ENCODE measurements around the gene TTC38.
"Not testable (repeated sequence)": the region's sequence is repeated elsewhere in the genome, so short reads cannot be mapped to it uniquely, and the experiment has no call there.

TTC38 gene

DNA sequence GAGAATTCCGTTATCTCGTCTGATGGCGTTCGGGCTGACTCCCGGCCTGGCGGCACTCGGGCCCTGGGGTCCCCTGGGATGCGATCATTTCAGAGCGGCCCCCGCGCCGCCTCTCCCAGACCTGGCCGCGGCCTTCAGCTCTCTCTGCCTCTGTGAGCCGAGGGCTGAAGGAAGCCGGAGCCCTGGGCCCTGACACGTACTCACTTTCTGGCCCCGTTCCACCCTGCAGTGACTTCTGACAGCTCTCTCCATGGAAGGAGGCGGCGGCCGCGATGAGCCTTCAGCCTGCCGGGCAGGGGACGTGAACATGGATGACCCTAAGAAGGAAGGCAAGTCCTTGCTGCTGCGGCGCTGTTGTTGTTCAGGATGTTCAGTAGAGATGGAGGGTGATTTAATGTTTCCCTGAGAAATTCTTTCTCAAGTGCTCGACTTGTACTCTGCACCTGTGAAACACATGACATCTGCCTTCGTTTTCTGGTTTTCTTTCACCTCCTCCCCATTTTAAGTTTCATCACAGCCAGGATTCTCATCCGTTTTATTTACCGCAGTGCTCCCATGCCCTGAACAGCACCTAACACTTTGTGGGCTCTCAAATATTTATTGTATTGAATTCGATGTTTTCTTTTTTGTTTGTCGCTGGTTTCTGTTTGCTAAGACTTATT is 29.5 kb downstream of the TTC38 start:
- no peak for DNase-seq

DNA sequence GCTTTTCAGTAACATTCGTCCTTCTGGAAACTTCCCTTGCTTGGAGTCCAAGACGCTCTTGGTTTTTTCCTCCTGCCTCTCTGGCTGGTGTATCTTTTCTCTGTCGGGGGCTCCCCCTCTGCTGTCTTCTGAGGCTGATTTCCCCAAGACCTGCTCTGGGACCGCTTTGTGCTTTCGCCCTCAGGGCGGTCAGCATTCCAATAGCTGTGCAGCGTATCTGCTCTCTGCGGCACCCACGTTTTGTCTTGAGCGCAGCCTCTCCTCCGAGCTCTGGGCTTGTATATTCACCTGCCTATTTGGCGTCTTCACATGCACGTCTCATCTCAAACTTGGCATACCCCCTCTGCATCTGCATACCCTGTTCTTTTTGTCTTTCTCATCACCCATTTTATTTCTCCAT is 31.3 kb downstream of the TTC38 start:
- DNase-seq = no peak

DNA sequence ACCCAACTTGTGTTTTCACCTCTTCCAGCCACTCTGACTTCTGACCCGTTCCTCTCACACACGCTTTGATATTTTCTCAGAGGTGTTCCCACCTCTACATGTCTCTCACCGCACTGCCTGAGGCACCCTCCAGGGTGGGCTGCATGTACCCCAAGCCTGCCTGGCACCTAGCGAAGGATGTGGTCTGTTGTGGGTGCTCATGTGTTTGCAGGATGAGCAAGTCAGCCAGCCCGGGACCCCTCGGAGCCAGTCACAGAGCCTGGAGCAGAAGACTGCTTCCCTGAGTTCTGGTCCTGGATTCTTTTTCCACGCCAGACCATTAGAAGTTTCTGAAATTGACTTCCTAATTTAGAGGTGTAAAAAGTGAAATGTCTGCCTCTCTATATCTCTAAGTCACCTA is 32.7 kb downstream of the TTC38 start:
- DNase-seq = no peak

DNA sequence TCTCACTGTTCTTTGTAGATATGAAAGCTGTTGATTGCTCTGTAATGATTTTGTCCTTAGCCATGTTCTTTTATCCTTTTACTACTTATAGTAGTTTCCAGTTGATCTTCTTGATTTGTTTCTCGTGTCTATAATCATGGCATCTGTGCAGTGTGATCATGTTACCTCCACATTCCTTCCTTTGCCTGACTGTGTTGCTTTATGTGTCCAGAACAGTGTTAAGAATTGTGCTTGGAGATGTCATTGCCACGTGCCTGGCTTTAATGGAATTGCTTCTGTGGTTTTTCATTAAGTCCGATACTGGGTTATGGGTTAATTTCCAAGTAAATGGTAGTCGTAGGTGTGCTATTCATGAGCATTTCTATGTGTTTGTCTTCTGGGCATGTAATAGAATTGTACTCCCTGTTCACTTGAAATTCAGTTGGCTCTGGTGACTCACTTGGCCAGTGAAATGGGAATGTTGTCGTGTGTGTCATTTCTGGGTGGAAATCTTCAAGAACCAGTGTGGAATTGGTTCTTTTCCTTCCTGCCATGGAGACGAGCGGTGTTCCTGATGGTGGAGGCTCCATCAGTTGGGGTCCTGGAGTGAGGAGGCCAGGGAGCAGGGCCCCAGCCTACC is 35.6 kb downstream of the TTC38 start:
- no peak for DNase-seq

DNA sequence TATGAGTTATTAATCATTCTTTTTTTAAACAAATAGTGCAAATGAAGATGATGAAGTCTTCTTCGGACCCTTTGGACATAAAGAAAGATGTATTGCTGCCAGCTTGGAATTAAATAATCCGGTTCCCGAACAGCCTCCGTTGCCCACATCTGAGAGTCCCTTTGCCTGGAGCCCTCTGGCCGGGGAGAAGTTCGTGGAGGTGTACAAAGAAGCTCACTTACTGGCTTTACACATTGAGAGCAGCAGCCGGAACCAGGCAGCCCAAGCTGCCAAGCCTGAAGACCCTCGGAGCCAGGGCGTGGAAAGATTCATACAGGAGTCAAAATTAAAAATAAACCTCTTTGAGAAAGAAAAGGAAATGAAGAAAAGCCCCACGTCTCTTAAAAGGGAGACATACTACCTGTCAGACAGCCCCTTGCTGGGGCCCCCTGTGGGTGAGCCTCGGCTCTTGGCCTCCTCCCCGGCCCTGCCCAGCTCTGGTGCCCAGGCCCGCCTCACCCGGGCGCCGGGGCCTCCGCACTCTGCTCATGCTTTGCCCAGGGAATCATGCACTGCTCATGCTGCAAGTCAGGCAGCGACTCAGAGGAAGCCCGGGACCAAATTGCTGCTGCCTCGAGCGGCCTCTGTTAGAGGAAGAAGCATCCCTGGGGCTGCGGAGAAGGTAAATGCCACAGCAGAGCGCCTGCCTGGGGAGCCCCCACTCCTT is 40.6 kb downstream of the TTC38 start:
- DNase-seq = no peak

DNA sequence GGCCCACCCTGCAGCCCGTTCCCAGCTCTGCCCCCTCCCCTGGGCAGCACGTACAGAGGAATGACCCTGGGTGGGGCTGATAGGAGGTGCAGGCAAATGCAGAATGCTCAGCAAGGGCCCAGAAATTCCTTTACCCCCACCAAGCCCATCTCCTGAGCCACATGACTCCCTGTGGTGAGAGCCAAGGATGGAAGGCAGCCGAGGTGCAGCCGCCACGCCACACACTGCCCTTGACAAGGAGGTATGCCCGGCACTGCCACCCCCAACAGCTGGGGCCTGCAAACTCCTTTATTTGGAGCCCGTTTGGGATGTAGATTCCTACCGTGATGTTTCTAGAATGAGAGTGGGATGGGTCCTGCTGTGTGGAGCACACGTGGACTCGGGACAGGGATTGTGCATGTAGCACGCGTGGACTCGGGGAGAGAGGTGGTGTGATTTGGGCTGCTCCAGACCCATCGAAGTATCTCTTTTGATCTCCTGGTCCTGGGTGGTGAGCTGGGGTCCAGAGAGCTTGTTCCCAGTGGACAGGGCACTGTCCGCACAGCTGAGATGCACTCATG is 41.8 kb downstream of the TTC38 start:
- no peak for DNase-seq

DNA sequence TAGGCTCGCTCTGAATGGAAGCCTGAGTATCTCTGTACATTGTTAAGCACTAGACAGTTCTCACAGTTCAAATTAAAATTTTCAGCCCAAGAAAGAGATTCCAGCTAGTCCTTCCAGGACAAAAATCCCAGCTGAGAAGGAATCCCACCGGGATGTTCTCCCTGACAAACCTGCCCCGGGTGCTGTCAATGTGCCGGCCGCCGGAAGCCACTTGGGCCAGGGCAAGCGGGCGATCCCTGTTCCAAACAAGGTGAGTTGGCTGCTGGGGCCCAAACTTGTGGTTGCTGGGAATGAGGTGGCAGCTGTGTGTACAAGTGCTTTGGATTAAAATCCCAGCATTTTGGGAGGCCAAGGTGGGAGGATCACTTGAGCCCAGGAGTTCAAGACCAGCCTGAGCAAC is 44.2 kb downstream of the TTC38 start:
- no peak for DNase-seq

DNA sequence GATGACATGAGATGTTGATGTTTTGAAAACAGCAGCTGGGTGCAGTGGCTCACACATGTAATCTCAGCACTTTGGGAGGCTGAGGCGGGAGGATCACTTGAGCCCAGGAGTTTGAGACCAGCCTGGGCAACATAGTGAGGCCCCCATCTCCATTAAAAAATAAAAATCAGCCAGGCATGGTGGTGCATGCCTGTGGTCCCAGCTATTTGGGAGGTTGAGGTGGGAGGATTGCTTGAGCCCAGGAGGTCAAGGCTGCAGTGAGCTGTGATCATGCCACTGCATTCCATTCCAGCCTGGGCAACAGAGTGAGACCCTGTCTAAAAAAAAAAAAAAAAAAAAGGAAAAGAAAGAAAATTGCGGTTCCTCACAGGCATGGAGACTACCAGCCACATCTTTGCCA is 45.0 kb downstream of the TTC38 start:
- not testable (repeated sequence) for DNase-seq

DNA sequence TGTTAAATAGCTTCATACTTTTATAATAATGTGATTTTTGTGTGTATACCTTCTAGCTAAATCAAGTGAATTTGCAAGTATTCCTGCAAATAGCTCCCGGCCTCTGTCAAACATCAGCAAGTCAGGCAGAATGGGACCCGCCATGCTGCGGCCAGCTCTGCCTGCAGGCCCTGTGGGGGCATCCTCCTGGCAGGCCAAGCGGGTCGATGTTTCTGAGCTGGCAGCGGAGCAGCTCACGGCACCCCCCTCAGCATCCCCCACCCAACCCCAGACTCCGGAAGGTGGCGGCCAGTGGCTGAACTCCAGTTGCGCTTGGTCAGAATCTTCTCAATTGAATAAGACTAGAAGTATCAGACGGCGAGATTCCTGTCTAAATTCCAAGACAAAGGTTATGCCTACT is 48.2 kb downstream of the TTC38 start:
- no peak for DNase-seq

DNA sequence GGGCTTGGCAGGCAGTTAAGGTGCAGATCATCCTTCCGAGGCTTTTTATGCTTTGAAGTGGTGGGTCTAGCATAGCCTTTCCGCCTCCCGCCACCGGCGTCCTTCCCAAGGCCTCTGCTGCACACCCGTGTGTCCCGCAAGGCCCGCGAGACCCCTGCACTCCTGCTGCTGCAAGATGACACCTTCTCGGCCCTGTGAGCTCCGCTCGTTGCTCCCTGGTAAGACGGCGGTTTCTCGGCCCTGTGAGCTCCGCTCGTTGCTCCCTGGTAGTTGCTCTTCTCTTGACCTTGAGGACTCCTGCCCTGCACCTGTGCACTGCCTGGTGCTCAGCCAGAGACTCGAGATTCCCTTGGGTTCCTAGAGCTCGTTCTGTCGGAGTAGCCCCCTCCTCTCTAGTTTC is 49.8 kb downstream of the TTC38 start:
- DNase-seq = no peak

DNA sequence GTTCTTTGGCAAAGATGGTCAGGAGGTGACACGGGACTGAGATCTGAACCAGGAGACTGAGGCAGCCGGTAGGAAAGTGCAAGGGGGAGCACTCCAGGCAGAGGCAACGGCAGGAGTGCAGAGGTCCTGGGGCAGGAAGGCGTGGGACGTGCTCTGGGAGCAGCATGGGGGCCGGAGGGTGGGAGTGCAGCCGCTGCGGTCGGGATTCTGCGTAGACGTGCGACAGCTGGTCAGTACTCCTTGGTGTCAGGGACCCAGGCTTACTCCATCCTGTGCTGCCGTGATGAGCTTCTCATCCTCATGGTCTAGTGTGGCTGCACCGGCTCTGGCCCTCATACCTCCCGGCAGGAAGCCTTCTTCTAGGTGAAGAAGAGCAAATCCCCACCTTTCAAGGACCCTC is 50.8 kb downstream of the TTC38 start:
- no peak for DNase-seq

DNA sequence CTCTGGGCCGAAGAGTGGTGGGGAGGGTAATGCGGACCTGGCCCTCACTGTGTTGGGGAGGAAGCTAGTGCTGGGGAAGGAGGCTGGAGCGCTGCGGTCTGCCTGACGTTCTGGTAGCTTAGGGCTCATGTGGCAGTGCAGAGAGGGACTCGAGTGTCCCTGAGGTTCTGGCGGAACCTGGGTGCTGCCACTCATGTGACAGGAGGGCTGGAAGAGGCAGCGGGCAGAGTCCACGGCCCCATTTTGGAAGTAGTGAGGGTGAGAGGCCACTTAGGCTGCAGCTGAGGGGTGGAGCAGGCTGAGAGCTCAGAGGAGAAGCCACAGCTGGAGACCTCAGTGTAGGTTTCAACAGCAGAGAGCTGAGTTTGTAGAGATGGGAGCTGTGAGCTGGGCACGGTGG is 51.5 kb downstream of the TTC38 start:
- DNase-seq = no peak

DNA sequence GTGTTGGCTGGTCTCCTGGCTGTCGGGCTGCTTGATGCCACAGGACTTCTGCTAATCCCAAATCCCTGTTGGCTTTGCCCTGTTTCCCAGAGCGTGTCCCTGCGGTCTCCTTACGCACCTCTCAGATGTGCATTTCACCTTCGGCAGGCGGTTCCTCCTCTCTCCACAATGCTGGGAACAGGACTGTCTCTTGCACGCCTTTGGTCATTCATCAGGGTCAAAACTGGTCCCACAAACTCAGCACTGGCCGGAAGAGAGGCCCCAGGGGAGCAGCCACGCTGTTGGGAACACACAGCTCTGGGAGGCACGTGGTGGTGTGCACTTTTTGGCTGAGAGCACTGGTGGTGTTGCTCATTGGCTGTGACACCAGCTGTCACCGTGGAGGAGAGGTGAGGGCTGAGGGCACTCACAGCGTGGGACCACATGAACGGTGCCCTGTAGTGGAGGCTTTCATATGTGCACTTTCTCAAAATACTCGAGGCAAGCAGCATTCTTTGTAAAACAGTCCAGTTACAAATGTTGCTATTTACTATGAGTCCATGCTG is 52.4 kb downstream of the TTC38 start:
- DNase-seq = no peak

DNA sequence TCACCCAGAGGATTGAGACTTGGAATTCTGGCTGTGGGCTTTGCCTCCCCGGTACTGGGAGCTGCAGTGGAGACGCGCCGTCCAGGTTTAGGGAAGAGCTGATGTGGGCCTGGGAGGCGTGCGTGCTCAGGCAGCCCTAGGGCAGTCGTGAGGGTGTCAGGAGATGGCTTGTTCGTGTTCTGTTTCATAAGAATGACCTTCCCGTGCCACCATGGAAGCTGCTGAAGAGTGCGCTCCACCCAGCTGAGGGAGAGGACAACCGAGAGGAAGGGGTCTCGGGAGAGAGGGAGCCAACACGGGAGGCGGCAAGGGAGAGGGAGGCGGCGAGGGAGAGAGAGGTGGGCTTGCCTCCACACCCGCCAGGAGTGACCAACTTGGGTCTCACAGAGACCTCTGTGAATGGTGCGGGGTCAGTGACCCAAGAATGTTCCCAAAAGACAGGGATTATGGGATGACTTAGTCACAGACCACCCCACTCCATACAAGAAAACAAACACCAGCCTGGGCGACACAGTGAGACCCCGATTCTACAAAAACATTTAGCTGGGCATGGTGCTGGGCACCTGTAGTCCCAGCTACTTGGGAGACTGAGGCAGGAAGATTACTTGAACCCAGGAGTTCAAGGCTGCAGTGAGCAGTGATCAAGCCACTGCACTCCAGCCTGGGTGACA is 53.0 kb downstream of the TTC38 start:
- no peak for DNase-seq

DNA sequence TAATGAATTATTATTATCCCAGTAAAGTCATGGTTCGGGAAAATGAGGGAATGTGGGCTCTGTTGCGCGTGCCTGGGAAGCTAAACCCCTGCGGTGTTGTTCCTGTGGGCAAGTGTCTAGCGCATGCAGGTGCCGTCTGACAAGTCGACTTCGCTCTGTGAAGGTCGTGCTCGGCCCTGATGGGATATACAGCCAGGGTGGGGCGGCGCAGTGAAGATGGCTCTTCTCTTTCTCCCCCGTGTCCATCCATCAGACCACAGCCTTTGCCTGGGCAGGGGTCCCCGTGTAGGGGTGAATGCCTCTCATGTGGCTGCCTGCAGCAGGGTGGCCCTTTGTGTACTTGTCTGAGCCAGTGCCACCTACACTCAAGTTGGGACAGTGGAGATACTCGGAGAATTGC is 54.9 kb downstream of the TTC38 start:
- DNase-seq = no peak

DNA sequence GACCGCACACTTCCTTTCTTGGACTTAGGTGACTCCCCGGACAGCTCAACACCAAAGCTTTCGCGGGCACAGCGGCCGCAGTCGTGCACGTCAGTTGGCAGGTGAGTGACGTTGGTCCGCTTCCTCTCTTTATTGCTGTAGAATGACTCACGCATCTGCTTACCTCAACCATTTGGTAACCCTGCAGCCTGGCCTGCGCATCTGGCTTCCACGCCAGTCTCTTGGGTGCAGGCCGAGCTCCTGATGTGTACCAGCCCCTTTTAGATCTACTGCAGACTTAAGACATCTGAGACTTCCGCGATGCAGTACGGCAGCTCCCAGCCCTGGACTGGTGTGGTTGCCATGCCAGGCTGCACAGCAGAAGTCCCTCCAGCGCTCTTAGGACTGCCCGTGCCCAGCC is 55.4 kb downstream of the TTC38 start:
- DNase-seq = no peak

DNA sequence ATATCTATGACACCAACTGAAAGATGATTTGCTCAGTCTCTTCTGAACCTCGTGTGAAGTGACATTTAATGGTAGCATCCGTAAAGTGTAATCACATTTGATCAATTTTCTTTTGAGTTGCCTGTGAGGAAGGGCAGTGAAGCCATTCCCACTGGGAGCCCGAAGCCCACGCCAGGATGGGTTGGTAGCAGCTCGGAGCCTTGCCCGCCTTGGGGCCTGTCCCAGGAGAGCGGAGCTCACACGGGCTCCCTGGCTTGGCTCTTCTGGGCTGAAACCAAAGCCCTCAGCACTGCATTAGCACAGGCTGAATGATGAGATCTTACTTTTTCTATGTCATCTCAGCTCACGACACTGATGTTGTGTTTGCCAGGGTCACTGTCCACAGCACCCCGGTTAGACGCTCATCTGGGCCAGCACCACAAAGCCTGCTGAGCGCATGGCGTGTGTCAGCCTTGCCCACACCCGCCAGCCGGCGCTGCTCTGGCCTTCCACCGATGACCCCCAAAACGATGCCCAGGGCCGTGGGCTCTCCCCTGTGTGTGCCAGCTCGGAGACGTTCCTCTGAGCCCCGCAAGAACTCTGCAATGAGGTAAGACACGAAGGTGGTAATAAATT is 58.4 kb downstream of the TTC38 start:
- no peak for DNase-seq

DNA sequence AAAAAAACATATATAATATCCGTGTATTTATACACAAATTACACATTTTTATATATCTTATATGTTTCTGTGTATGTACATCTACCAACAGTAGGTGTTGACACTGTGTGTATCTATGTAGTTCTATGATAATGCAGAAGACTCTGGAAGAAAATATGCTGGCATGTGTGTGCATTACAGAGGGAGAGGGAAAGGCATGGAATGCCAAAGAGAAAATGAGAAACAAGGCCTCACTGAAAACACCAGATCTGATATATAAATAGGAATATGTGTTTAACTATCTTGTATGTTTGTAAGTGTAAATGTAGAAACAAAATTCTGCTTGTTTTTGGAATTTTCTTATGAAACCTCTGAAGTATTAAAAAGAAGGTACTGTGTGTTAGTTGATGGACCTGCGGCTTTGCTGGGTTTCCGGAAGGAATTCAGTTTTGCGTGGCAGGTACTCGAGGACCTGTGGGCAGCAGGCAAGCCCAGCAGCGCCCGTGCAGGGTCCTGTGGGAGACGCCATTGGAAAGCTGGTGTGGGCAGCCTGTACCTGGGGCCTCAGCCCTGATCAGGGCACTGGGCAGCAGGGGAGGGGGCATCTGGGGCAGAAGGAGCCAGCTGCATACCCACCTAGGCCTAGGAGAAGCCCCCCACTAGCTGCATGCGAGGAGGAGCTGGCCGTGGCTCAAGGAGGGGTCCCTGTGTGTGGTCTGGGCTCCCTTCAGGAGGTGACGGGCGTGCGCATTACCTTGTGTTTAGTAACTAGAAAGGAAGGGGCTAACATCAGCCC is 60.1 kb downstream of the TTC38 start:
- DNase-seq = no peak

DNA sequence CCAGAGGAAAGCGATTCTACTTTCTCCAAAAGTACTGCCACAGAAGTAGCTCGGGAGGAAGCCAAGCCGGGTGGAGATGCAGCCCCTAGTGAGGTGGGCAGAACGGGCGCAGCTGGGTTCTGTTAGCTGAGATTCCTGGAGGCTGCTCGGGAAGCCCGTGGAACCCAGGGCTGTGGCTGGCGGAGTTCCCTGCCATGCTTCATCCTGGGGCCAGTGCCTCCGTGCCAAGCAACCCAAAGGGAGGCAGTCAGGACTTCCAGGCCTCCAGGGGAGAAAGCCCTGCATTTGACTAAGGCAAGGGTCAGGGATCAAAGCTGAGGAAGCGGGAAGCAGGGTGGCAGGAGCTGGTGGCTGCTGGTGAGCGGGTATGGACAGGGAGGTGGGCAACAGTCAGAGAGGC is 61.0 kb downstream of the TTC38 start:
- DNase-seq = no peak

DNA sequence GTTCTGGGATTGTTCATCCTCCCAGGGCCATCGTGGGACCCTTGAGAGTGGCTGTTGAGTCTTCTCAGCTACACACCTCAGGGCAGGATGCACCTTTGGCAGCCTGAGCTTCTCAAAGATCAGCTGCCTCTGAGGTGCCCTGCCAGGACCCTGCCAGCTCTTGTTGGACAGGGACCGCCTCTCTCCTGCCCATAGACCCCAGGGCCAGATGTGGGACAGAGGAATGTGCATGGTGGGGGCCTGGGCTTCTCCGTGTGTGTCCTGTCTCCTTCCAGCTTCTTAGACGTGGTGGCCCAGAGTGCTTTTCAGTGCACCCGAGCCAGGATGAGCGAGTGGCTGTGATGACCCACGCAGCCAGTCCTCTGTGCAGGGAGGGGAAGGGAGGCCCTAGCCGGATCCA is 61.8 kb downstream of the TTC38 start:
- DNase-seq = no peak

DNA sequence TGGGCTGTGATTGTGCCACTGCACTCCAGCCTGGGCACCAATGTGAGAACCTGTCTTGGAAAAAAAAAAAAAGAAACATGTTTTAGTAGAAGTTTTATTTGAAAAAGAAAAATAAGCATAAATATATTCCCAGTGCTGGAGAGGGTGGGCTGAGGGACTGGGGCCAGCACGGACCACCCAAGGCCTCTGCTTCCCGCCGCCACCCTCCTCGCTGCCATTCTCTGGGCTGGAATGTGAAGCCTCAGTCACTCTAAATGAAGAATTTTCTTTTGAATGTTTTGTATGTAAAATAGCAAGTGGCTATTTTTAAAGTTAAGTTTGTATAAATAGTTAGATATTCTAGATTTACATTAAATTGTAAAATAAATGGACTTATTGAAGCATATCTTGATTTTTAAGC is 62.6 kb downstream of the TTC38 start:
- DNase-seq = no peak

DNA sequence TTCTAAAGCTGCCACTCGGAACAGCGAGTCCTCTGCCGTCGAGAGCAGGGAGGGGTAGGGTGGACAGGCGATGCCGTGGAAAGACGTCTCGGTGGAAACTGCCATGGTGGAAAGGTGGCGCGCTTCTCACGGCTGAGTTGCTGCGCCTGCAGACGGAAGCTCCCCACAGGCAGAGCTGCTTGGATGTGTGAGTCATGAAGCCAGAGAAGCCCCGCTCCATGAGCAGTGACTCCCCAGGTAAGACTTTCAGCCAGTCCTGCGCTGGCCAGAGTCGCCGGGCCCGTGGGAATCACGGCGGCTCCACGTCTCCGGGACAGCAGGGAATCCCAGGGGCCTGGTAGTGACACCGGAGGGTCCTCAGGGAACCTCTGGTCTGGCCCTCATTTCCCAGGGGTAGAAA is 63.7 kb downstream of the TTC38 start:
- no peak for DNase-seq

Data from activated CD4-positive, alpha-beta T cell treated with anti-CD3 and anti-CD28 coated beads, Interleukin-2, amount 50 U/mL, for 4 hours (primary cell).